ENCODE results near the gene CD36. TPM values are rescaled to one million over a fixed set of nuclear protein-coding genes. Genes with fewer than 3 reads are reported as not detected.

CD36 gene
- not detected in 2 replicates for total RNA-seq

- Mint-ChIP-seq H3K27ac (no peak within 1 kb of the TSS), H3K4me3 (ENCODE audit: low read depth) (no peak within 1 kb of the TSS), H3K4me1 (ENCODE audit: low read depth) (no peaks in the 10 kb centered on the region), H3K36me3 (ENCODE audit: low read depth) (no peaks in the 10 kb centered on the region), H3K27me3 (ENCODE audit: low read depth) (no peaks in the 10 kb centered on the region), H3K9me3 (no peaks in the 10 kb centered on the region)
- DNase-seq (ENCODE audit: low spot score) = no peak
- intact Hi-C loops (cut with micrococcal nuclease) = no loop called here
These were observed at the start of gene CD36 for GRCh38 chr7:80637911-80638765. Gene CD36 (plus strand): TSS chr7:80638642. CDS start chr7:80646741, 8,099 bp downstream.

GRCh38 chr7:80589631-80590030, 48.8 kb upstream of the CD36 start:
- intact Hi-C loops (cut with micrococcal nuclease) = no loop called here
- no peak overlapping the region for H3K4me3 Mint-ChIP-seq (ENCODE audit: low read depth)
- no peak for DNase-seq (ENCODE audit: low spot score)
- H3K27me3 Mint-ChIP-seq (ENCODE audit: low read depth) = no peaks in the 10 kb centered on the region
- no peaks in the 10 kb centered on the region for H3K9me3 Mint-ChIP-seq
- H3K27ac Mint-ChIP-seq = no peak overlapping the region
- no peaks in the 10 kb centered on the region for H3K4me1 Mint-ChIP-seq (ENCODE audit: low read depth)
- H3K36me3 Mint-ChIP-seq (ENCODE audit: low read depth) = no peaks in the 10 kb centered on the region

- DNase-seq (ENCODE audit: low spot score) = no peak
- Mint-ChIP-seq H3K27me3 (ENCODE audit: low read depth) (no peaks in the 10 kb centered on the region), H3K4me3 (ENCODE audit: low read depth) (no peak overlapping the region), H3K4me1 (ENCODE audit: low read depth) (no peaks in the 10 kb centered on the region), H3K36me3 (ENCODE audit: low read depth) (no peaks in the 10 kb centered on the region), H3K27ac (no peak overlapping the region), H3K9me3 (no peaks in the 10 kb centered on the region)
- intact Hi-C loops (cut with micrococcal nuclease) = no loop called here
These were observed 46.8 kb upstream of the CD36 start for GRCh38 chr7:80591654-80592053.

GRCh38 chr7:80593869-80594586, 44.4 kb upstream of the CD36 start:
- H3K27me3 Mint-ChIP-seq (ENCODE audit: low read depth) = no peaks in the 10 kb centered on the region
- no peaks in the 10 kb centered on the region for H3K9me3 Mint-ChIP-seq
- intact Hi-C loops (cut with micrococcal nuclease) = no loop called here
- no peak overlapping the region for H3K27ac Mint-ChIP-seq
- H3K4me3 Mint-ChIP-seq (ENCODE audit: low read depth) = no peak overlapping the region
- no peaks in the 10 kb centered on the region for H3K36me3 Mint-ChIP-seq (ENCODE audit: low read depth)
- H3K4me1 Mint-ChIP-seq (ENCODE audit: low read depth) = no peaks in the 10 kb centered on the region
- no peak for DNase-seq (ENCODE audit: low spot score)

GRCh38 chr7:80596933-80597517, 41.4 kb upstream of the CD36 start:
- Mint-ChIP-seq H3K9me3 (no peaks in the 10 kb centered on the region), H3K4me1 (ENCODE audit: low read depth) (no peaks in the 10 kb centered on the region), H3K36me3 (ENCODE audit: low read depth) (no peaks in the 10 kb centered on the region), H3K4me3 (ENCODE audit: low read depth) (no peak overlapping the region), H3K27ac (no peak overlapping the region), H3K27me3 (ENCODE audit: low read depth) (no peaks in the 10 kb centered on the region)
- intact Hi-C loops (cut with micrococcal nuclease) = no loop called here
- DNase-seq (ENCODE audit: low spot score) = no peak

- no peak overlapping the region for H3K4me3 Mint-ChIP-seq (ENCODE audit: low read depth)
- H3K4me1 Mint-ChIP-seq (ENCODE audit: low read depth) = no peaks in the 10 kb centered on the region
- intact Hi-C loops (cut with micrococcal nuclease) = no loop called here
- no peaks in the 10 kb centered on the region for H3K9me3 Mint-ChIP-seq
- no peaks in the 10 kb centered on the region for H3K36me3 Mint-ChIP-seq (ENCODE audit: low read depth)
- no peak for DNase-seq (ENCODE audit: low spot score)
- no peak overlapping the region for H3K27ac Mint-ChIP-seq
- no peaks in the 10 kb centered on the region for H3K27me3 Mint-ChIP-seq (ENCODE audit: low read depth)
These were observed 40.6 kb upstream of the CD36 start for GRCh38 chr7:80597875-80598274.

- no peak overlapping the region for H3K27ac Mint-ChIP-seq
- no peak for DNase-seq (ENCODE audit: low spot score)
- no peaks in the 10 kb centered on the region for H3K27me3 Mint-ChIP-seq (ENCODE audit: low read depth)
- intact Hi-C loops (cut with micrococcal nuclease) = no loop called here
- no peaks in the 10 kb centered on the region for H3K4me1 Mint-ChIP-seq (ENCODE audit: low read depth)
- no peaks in the 10 kb centered on the region for H3K36me3 Mint-ChIP-seq (ENCODE audit: low read depth)
- H3K9me3 Mint-ChIP-seq = no peaks in the 10 kb centered on the region
- no peak overlapping the region for H3K4me3 Mint-ChIP-seq (ENCODE audit: low read depth)
These were observed 38.4 kb upstream of the CD36 start for GRCh38 chr7:80600046-80600445.

GRCh38 chr7:80601999-80602398, 36.4 kb upstream of the CD36 start:
- Mint-ChIP-seq H3K4me1 (ENCODE audit: low read depth) (no peaks in the 10 kb centered on the region), H3K27me3 (ENCODE audit: low read depth) (no peaks in the 10 kb centered on the region), H3K27ac (no peak overlapping the region), H3K9me3 (no peaks in the 10 kb centered on the region), H3K4me3 (ENCODE audit: low read depth) (no peak overlapping the region), H3K36me3 (ENCODE audit: low read depth) (no peaks in the 10 kb centered on the region)
- intact Hi-C loops (cut with micrococcal nuclease) = no loop called here
- no peak for DNase-seq (ENCODE audit: low spot score)

GRCh38 chr7:80603940-80604339, 34.5 kb upstream of the CD36 start:
- Mint-ChIP-seq H3K4me3 (ENCODE audit: low read depth) (no peak overlapping the region), H3K9me3 (no peaks in the 10 kb centered on the region), H3K27ac (no peak overlapping the region), H3K4me1 (ENCODE audit: low read depth) (no peaks in the 10 kb centered on the region), H3K27me3 (ENCODE audit: low read depth) (no peaks in the 10 kb centered on the region), H3K36me3 (ENCODE audit: low read depth) (no peaks in the 10 kb centered on the region)
- intact Hi-C loops (cut with micrococcal nuclease) = no loop called here
- DNase-seq (ENCODE audit: low spot score) = no peak

GRCh38 chr7:80604436-80604835, 34.0 kb upstream of the CD36 start:
- no peaks in the 10 kb centered on the region for H3K9me3 Mint-ChIP-seq
- H3K27ac Mint-ChIP-seq = no peak overlapping the region
- no peaks in the 10 kb centered on the region for H3K36me3 Mint-ChIP-seq (ENCODE audit: low read depth)
- intact Hi-C loops (cut with micrococcal nuclease) = no loop called here
- DNase-seq (ENCODE audit: low spot score) = no peak
- H3K27me3 Mint-ChIP-seq (ENCODE audit: low read depth) = no peaks in the 10 kb centered on the region
- H3K4me1 Mint-ChIP-seq (ENCODE audit: low read depth) = no peaks in the 10 kb centered on the region
- no peak overlapping the region for H3K4me3 Mint-ChIP-seq (ENCODE audit: low read depth)

- H3K27ac Mint-ChIP-seq = no peak overlapping the region
- DNase-seq (ENCODE audit: low spot score) = no peak
- H3K4me1 Mint-ChIP-seq (ENCODE audit: low read depth) = no peaks in the 10 kb centered on the region
- no peaks in the 10 kb centered on the region for H3K27me3 Mint-ChIP-seq (ENCODE audit: low read depth)
- H3K9me3 Mint-ChIP-seq = no peaks in the 10 kb centered on the region
- intact Hi-C loops (cut with micrococcal nuclease) = no loop called here
- no peaks in the 10 kb centered on the region for H3K36me3 Mint-ChIP-seq (ENCODE audit: low read depth)
- H3K4me3 Mint-ChIP-seq (ENCODE audit: low read depth) = no peak overlapping the region
These were observed 31.3 kb upstream of the CD36 start for GRCh38 chr7:80607136-80607535.

GRCh38 chr7:80608336-80608735, 30.1 kb upstream of the CD36 start:
- no peak for DNase-seq (ENCODE audit: low spot score)
- Mint-ChIP-seq H3K4me1 (ENCODE audit: low read depth) (no peaks in the 10 kb centered on the region), H3K9me3 (no peaks in the 10 kb centered on the region), H3K36me3 (ENCODE audit: low read depth) (no peaks in the 10 kb centered on the region), H3K27ac (no peak overlapping the region), H3K4me3 (ENCODE audit: low read depth) (no peak overlapping the region), H3K27me3 (ENCODE audit: low read depth) (no peaks in the 10 kb centered on the region)
- intact Hi-C loops (cut with micrococcal nuclease) = no loop called here

- H3K9me3 Mint-ChIP-seq = no peaks in the 10 kb centered on the region
- H3K36me3 Mint-ChIP-seq (ENCODE audit: low read depth) = no peaks in the 10 kb centered on the region
- no peaks in the 10 kb centered on the region for H3K4me1 Mint-ChIP-seq (ENCODE audit: low read depth)
- no peaks in the 10 kb centered on the region for H3K27me3 Mint-ChIP-seq (ENCODE audit: low read depth)
- no peak for DNase-seq (ENCODE audit: low spot score)
- no peak overlapping the region for H3K27ac Mint-ChIP-seq
- no peak overlapping the region for H3K4me3 Mint-ChIP-seq (ENCODE audit: low read depth)
- intact Hi-C loops (cut with micrococcal nuclease) = no loop called here
These were observed 28.7 kb upstream of the CD36 start for GRCh38 chr7:80609751-80610150.
